GM12872 (cell line): Measurements from ENCODE around the gene RBBP8NL.

ENCODE experiments used
- CTCF ChIP-seq: IDR thresholded peaks from 3 replicates; pipeline ENCODE4 v1.5.1; 2011; ENCODE audit warnings: low read depth, mild to moderate bottlenecking, low read length, moderate library complexity; ENCODE audit not compliant: insufficient read depth

Gene RBBP8NL

GRCh38 chr20:62464990-62465389, 37.7 kb upstream of the RBBP8NL start:
- no peak for TF ChIP-seq CTCF

- TF ChIP-seq CTCF, result no peak
These were observed 37.1 kb upstream of the RBBP8NL start for GRCh38 chr20:62464425-62464770.

- no peak for TF ChIP-seq CTCF
These were observed 36.5 kb upstream of the RBBP8NL start for GRCh38 chr20:62463651-62464424.

- TF ChIP-seq CTCF, result no peak
These were observed 35.7 kb upstream of the RBBP8NL start for GRCh38 chr20:62462976-62463592.

- TF ChIP-seq CTCF, result no peak
These were observed 34.5 kb upstream of the RBBP8NL start for GRCh38 chr20:62461834-62462233.

- TF ChIP-seq CTCF, result no peak
These were observed 33.8 kb upstream of the RBBP8NL start for GRCh38 chr20:62461157-62461556.

GRCh38 chr20:62460678-62461077, 33.3 kb upstream of the RBBP8NL start:
- TF ChIP-seq CTCF, result no peak
